ENCODE measurements around the gene GOLGA8Q.
"Not testable (repeated sequence)": the region's sequence is repeated elsewhere in the genome, so short reads cannot be mapped to it uniquely, and the experiment has no call there.

DNA sequence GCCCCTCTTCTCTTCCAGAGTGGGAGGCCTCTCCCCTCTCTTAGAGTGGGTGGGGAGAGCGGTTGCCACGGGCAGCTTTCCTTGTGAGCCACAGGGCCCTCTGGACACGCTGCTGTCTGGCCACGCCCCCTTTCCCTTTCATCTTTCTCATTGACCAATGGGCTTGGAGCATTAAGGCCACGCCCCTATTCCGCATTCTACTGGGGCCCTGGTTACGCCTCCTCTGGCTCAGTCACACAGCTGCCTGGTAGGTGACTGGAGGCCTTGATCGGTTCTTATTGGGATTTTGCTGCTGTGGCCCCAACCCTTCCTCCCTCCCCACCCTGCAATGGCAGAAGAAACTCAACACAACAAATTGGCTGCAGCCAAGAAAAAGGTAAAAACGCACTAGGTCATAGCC, at the start of gene GOLGA8Q:
- TF ChIP-seq, protein P1, sequence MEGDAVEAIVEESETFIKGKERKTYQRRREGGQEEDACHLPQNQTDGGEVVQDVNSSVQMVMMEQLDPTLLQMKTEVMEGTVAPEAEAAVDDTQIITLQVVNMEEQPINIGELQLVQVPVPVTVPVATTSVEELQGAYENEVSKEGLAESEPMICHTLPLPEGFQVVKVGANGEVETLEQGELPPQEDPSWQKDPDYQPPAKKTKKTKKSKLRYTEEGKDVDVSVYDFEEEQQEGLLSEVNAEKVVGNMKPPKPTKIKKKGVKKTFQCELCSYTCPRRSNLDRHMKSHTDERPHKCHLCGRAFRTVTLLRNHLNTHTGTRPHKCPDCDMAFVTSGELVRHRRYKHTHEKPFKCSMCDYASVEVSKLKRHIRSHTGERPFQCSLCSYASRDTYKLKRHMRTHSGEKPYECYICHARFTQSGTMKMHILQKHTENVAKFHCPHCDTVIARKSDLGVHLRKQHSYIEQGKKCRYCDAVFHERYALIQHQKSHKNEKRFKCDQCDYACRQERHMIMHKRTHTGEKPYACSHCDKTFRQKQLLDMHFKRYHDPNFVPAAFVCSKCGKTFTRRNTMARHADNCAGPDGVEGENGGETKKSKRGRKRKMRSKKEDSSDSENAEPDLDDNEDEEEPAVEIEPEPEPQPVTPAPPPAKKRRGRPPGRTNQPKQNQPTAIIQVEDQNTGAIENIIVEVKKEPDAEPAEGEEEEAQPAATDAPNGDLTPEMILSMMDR (IDR thresholded peaks at IDR 0.05; ENCODE audit: low read length): not testable (repeated sequence)
- TF ChIP-seq EZH2phosphoT487 (IDR thresholded peaks at IDR 0.05; ENCODE audit: low read length): not testable (repeated sequence)
